GM19397 (cell line): ENCODE results near the gene P2RY14.

Source experiments
- ATAC-seq: cut with Tn5 transposase; IDR thresholded peaks from one replicate; pipeline ENCODE4 v1.9.1; 2021; ENCODE audit warnings: mild to moderate bottlenecking, moderate library complexity; ENCODE audit not compliant: unreplicated experiment

P2RY14 gene

DNA sequence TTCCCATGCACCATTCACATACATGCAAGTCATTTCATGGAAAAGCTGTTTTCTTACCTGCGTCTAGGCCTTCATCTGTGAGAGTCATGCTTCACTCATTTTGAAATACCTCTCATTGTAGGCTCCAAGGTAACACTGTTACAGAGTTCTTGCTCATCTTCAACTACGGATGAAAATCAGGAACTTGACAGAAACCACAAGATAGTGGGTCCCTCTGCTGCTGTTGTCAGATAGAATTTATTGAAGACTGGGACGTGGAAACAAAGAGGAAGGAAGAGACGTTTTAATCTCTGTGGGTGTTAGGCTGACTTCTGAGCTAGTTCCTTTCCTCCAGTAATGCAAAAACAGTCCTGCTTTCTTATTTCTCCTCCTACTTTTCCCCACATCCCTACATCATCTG lies at the start of gene P2RY14:
TSS of gene P2RY14 (minus strand) at position 313 of the 400 bp plus-strand sequence. CDS start 64,226 bp downstream, outside the sequence.
- ATAC-seq: no peak

DNA sequence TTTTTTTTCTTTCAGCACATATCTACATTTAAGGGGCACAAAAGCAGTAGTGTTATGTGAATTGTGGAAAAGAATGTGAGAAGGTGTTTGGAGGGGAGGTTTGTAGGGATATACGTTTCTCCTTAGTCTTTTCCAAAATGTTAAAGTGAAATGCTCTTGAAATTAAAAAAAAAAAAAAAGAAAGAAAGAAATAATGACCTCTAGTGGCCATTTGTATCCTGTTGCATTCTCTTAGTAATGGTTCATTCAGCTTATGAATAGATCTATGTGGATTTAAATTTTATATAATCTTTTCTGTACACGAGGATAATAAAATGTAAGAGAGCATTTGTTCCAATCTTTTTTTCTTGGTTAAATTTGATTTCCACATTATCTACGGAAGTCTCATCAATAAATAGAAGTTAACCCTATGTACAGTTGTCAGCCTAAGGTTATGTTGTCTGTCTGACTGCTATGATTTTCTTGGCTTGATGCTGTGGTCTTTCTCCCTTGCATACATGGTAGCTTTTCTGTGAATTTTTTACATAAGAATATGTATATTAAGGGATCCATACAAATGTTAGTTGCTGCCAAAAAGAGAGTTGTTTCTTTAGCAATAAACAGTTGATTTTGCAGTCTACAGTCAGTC lies 49.3 kb upstream of the P2RY14 start:
- no peak for ATAC-seq

GRCh38 chr3:151322511-151322910 lies 44.2 kb upstream of the P2RY14 start:
- ATAC-seq: no peak

- no peak for ATAC-seq
These were observed 43.2 kb upstream of the P2RY14 start for GRCh38 chr3:151321526-151321925.

DNA sequence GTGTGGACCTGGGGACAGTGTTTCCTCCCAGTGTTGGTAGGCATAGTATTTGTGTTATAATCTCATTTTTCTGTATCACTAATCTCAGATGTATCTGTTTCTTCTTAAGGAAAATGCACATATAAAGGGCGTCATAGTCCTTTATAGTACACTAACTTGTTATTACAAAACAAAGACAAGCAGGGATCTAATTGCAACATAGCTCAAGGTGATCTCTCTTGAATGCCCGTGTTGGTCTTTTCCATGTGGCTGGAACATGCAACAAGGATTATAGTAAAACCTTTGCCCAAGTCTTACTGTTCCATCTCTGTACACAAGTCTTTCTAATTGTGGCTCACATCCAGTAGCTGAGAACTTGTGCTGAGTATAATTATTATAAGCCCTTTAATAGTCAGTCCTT lies 41.8 kb upstream of the P2RY14 start:
- no peak for ATAC-seq

- ATAC-seq: no peak
These were observed 41.3 kb upstream of the P2RY14 start for GRCh38 chr3:151319628-151320027.

DNA sequence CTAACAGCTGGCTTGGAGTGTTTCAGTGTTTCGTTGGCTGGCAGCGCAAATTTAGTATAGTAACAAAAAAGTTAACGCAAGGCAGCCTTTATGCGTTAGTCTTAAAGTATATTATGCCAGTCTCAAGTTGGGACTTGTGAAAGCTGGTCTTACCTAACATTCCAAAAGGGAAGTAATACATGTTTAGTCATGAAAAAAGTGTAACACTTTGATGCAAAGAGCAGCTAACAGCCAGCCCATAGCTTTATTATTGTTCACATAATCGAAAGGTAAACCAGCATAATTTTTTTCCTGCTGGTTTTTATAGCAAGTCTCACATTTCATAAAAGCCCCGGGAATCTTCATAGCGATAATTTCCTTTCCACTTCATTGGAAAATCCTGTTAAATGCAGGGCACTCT lies 40.6 kb upstream of the P2RY14 start:
- no peak for ATAC-seq

DNA sequence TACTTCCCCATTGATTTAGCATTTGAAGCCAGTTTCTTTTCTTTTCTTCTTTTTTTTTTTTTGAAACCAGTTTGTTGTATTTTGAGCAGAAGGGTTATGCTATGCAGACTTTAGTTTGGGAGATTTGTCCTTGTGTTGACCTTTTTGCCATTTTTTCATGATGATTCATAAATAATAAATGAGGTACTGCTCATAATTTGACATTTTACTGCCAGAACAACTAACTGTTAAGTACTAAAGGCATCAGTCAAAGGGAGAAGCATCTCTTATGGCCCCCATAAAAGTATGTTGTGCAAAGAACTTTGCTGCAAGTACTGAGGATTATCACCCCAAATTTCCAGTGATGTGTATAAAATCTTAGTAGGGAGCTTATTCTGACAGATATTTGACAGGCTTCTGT lies 40.0 kb upstream of the P2RY14 start:
- no peak for ATAC-seq

GRCh38 chr3:151316267-151316991 lies 38.1 kb upstream of the P2RY14 start, which contains the start of gene GPR87:
Gene GPR87, minus strand, starts transcription at chr3:151316820. Its CDS starts 16,720 bp downstream, at chr3:151300100.
- no peak for ATAC-seq

GRCh38 chr3:151315846-151316245 lies 37.5 kb upstream of the P2RY14 start:
- ATAC-seq: no peak

GRCh38 chr3:151315136-151315535 lies 36.8 kb upstream of the P2RY14 start:
- no peak for ATAC-seq

- no peak for ATAC-seq
These were observed 36.3 kb upstream of the P2RY14 start for GRCh38 chr3:151314593-151314992.

DNA sequence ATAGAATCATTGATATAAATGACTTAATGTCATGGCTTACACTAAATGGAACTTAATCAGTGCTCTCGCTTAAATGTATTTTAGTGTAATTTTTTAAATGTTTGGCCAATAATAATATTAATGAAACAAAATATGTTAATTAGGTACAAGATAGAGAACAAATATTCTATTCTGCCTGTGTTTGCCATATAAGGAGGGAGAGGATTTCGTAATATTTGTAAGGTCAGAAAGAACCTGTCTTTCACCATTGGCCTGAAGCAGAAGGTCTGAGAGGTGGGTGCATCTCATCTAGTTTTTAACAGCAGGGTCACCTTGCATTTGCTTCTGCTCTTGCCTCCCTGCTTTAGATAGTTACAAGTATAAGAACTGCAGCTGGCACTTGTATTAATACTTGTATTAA lies 35.8 kb upstream of the P2RY14 start:
- no peak for ATAC-seq

DNA sequence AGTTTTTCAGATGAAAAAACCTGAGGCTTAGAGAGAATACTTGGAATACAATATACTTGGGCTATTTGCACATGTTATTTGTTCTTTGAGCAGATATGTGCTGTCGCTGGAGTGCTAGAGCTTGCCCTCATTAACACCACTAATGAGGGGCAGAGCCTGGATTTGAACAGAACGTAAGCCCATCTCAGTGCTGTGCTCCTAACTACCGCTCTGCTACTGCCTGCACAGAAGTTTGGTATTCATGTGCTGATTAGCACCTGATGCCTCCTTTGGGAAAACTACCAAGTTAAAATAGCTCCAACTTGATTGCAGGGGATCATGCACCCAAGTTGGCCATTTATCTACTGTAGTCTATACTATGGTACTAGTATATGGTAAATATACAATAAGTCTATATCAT lies 34.6 kb upstream of the P2RY14 start:
- no peak for ATAC-seq

GRCh38 chr3:151309566-151309965 lies 31.2 kb upstream of the P2RY14 start:
- no peak for ATAC-seq

GRCh38 chr3:151307583-151308488 lies 29.5 kb upstream of the P2RY14 start:
- ATAC-seq: no peak

- no peak for ATAC-seq
These were observed 28.8 kb upstream of the P2RY14 start for GRCh38 chr3:151307131-151307530.

- ATAC-seq: no peak
These were observed 27.9 kb upstream of the P2RY14 start for GRCh38 chr3:151306168-151306810.

GRCh38 chr3:151305775-151306151 lies 27.4 kb upstream of the P2RY14 start:
- ATAC-seq: no peak

DNA sequence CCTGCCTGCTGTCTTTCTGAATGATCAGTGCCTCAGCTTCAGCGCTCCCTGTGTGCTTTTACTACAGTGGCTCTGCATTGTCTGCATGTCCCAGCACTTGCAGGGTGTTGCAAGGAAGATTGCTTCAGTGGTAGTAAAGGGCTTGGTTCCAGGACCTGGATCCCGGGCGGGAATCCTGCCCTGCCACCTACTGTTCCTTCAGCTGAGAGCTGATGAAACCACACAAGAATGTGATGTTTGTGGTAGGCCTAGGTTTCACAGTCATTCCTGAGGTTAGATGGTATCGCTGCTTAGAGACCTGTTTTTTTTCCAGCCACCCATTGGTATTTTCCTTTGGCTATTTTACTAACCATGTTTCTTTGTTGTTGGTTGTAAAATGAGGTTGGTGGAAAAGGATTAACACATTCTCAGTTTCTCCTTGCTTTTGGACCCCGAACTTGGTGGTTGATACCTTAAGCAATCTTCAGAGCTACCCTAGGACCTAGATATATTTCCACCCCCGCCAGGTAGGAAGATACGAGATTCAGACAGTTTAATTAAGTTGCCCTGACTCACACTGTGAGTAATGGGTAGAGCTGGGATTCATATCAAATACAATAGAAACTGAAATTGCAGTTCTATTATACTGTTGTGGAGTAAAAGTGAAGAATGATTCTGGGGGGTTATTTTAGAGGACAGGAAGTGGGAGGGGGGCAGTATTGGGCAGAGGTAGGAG lies 26.9 kb upstream of the P2RY14 start:
- ATAC-seq: no peak
